ENCODE measurements around the gene TFAP2D.

DNA sequence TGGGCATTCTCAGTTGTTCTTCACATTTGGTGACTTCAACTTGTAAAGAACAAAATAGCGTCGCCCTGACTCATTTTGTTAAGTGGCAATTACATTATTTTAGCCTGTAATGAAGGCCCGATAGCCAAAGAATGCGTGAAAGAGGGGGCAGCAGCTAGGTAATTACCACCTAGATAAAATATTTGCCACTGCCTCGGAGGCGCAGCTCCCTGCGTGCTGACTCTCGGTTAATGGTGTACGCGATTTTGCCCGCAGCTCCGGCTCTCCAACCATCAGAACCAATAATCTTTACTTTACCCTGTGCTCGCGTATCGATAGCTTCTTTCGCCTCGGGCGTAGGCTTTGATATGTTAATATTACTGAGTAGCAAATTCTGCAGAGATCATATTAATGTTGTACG is 8.7 kb downstream of the TFAP2D start:
- TF ChIP-seq CTCF (IDR thresholded peaks at IDR 0.05; ENCODE audit: poor library complexity, severe bottlenecking): no peak
- no peak for TF ChIP-seq POLR2AphosphoS5 (IDR thresholded peaks at IDR 0.05)
- TF ChIP-seq EZH2 (IDR thresholded peaks at IDR 0.05; ENCODE audit: borderline replicate concordance, insufficient read depth, low read length, poor library complexity, severe bottlenecking): no peak
- TF ChIP-seq MXI1 (conservative IDR thresholded peaks at IDR 0.05; ENCODE audit: poor library complexity, severe bottlenecking): no peak
- no peak for TF ChIP-seq EP300 (conservative IDR thresholded peaks at IDR 0.05; ENCODE audit: poor library complexity, severe bottlenecking)
- no peak for TF ChIP-seq RAD21 (conservative IDR thresholded peaks at IDR 0.05)
- no peak for TF ChIP-seq SMC3 (conservative IDR thresholded peaks at IDR 0.05; ENCODE audit: poor library complexity)

All from neural cell (in vitro differentiated cells).